Liver (tissue), 3 donors: ENCODE data around the gene BRAT1.

Experiments
- CTCF ChIP-seq: fragments of 150-350 bp; IDR thresholded peaks from 2 replicates; pipeline ENCODE4 v1.5.1; 2017; ENCODE audit warnings: improper control_type of control experiment, low read depth, low read length; ENCODE audit not compliant: missing input control
- SP1 ChIP-seq: IDR thresholded peaks from 2 replicates; pipeline ENCODE4 v1.6.1; 2018; ENCODE audit warnings: antibody characterized with exemption, mild to moderate bottlenecking
- donor health status: healthy.
- donor health status: healthy.

- TF ChIP-seq SP1 (no peak), CTCF (no peak)
Observed at GRCh38 chr7:2490181-2490651, 65.1 kb downstream of the BRAT1 start.
